Cortex of kidney (tissue), 1 donor: Measurements from ENCODE around the gene DNAJC22.
"Not testable (repeated sequence)": the region's sequence is repeated elsewhere in the genome, so short reads cannot be mapped to it uniquely, and the experiment has no call there.

Experiments
- DNase-seq: peaks from one replicate; lab custom pipeline; 2025; lab: John Stamatoyannopoulos, UW

Gene DNAJC22

GRCh38 chr12:49375406-49375805 is 28.7 kb downstream of the DNAJC22 start:
- no peak for DNase-seq

DNA sequence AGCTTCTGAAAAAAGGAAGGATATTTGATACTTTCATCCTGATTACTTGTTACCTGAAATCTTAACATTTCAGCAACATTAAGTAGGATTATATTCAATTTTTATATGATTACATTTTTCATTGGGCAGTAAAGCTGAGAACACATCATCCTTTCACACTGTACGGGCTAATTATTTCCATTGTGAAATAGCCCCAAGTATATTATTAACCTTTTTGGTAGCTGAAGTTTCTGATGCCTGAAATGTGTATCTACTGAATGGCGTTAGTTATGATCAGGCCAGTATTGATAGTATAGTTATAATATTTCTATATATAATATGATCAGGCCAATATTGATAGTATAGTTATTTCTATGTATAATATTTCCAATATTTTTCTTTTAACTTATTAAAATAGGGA is 30.7 kb downstream of the DNAJC22 start:
- DNase-seq = no peak

DNA sequence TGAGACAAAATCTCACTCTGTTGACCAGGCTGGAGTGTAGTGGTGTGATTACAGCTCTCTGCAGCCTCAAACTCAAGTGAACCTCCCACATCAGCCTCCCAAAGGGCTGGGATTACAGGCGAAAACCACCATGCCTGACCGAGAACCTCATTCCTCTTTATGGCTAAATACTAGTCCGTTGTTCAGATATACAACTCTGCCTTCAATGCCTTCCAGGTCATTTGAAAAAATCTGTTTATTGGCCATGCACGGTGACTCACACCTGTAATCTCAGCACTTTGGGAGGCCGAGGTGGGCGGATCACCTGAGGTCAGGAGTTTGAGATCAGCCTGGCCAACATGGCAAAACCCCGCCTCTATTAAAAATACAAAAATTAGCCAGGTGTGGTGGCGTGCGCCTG is 33.5 kb downstream of the DNAJC22 start:
- DNase-seq = not testable (repeated sequence)

GRCh38 chr12:49388682-49389386 is 42.1 kb downstream of the DNAJC22 start:
- DNase-seq = no peak

- DNase-seq = no peak
Observed at GRCh38 chr12:49389387-49389703, 42.7 kb downstream of the DNAJC22 start.

DNA sequence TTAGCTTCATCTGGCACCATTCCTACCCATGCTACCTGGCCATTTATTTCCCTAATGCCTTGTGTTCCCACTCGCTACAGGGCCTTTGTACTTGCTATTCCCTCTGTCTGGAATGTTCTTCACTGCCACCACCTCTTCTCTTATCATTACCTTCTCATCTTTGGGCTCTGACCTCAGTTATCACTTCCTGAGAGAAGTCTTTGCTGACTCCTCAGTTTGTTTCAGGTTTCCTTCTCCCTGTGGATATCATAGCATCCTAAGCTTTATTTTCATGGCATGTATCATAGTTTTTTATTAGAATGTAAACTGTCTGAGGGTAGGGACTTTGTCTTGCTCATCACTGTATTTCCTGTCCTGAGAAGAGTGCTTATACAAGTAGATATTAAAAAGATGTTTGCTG is 50.3 kb downstream of the DNAJC22 start:
- DNase-seq = no peak

GRCh38 chr12:49400304-49400703 is 53.6 kb downstream of the DNAJC22 start:
- no peak for DNase-seq
